Measurements from ENCODE around the gene ILRUN. TPM values are rescaled to one million over a fixed set of nuclear protein-coding genes. Genes with fewer than 3 reads are reported as not detected.
"Not testable (repeated sequence)": the region's sequence is repeated elsewhere in the genome, so short reads cannot be mapped to it uniquely, and the experiment has no call there.

The ILRUN gene
- total RNA-seq, 1 experiment from 2014 or later, result 64.6 TPM

DNA sequence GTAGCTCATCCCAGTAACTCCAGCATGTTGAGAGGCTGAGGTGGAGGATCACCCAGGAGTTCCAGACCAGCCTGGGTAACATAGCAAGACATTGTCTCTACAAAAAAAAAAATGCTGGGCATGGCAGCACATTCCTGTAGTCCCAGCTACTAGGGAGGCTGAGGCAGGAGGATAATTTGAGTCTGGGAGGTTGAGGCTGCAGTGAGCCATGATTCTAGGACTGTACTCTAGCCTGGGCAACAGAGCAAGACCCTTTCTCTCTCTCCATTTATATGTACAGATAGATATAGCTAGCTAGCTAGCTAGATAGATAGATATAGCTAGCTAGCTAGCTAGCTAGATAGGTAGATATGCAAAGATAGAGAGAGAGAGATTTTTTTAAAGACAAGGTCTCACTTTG lies 20.4 kb downstream of the ILRUN start:
- Histone ChIP-seq H3K23ac (ENCODE audit: insufficient read length, low read depth, low read length) (no peak overlapping the region), H3K56ac (ENCODE audit: insufficient read length, low read depth, low read length) (no peak overlapping the region), H4K5ac (ENCODE audit: insufficient read length, low read depth, low read length) (no peak overlapping the region), H2AK5ac (ENCODE audit: insufficient read length, low read length) (no peak overlapping the region), H4K91ac (ENCODE audit: insufficient read length, low read depth, low read length) (no peak overlapping the region), H2BK20ac (ENCODE audit: low read depth, low read length, poor library complexity, severe bottlenecking) (no peak overlapping the region), H3K14ac (ENCODE audit: insufficient read depth, low read length) (no peak overlapping the region), H3K18ac (ENCODE audit: insufficient read length, low read depth, low read length) (no peak overlapping the region), H3K4me2 (ENCODE audit: insufficient read depth, insufficient read length, low read length) (no peak overlapping the region), H3T11ph (ENCODE audit: low read length) (no peak overlapping the region), H3K9ac (ENCODE audit: extremely low read depth, insufficient read length, low read length) (no peak overlapping the region), H2BK120ac (ENCODE audit: low read depth, low read length, poor library complexity, severe bottlenecking) (no peak overlapping the region), H3K79me2 (ENCODE audit: insufficient read depth, low read length) (peaks cover 6% of the 10 kb centered on the region; the same call in 1 of the 2 replicates), H2BK15ac (ENCODE audit: low read depth, low read length) (no peak overlapping the region), H3K9me3 (ENCODE audit: control insufficient read depth, low read depth, low read length) (no peaks in the 10 kb centered on the region), H4K8ac (replicated peaks; ENCODE audit: insufficient read length, low read depth, low read length) (no peak overlapping the region), H3K4ac (ENCODE audit: low read depth, low read length) (no peak overlapping the region), H3K23me2 (ENCODE audit: insufficient read length, low read depth, low read length, poor library complexity, severe bottlenecking) (no peaks in the 10 kb centered on the region), H2BK5ac (ENCODE audit: insufficient read length, low read length) (no peak overlapping the region), H2AFZ (ENCODE audit: low read length) (no peak overlapping the region), H3K79me1 (ENCODE audit: insufficient read depth, low read depth, low read length, poor library complexity, severe bottlenecking) (peaks cover 12% of the 10 kb centered on the region), H3K4me1 (ENCODE audit: insufficient read depth, low read length) (no peaks in the 10 kb centered on the region), H3K27me3 (ENCODE audit: insufficient read depth, low read length) (no peaks in the 10 kb centered on the region), H4K20me1 (ENCODE audit: control insufficient read depth, insufficient read depth, insufficient read length) (no peaks in the 10 kb centered on the region), H3K27ac (ENCODE audit: insufficient read length, low read depth, low read length) (no peak overlapping the region), H2BK12ac (ENCODE audit: insufficient read length, low read depth, low read length) (no peak overlapping the region)
- no peak overlapping the region; a peak in 2 of 7 replicates for H3K27ac Mint-ChIP-seq
- H3K9me3 Mint-ChIP-seq, result no peaks in the 10 kb centered on the region
- TF ChIP-seq, protein P1, sequence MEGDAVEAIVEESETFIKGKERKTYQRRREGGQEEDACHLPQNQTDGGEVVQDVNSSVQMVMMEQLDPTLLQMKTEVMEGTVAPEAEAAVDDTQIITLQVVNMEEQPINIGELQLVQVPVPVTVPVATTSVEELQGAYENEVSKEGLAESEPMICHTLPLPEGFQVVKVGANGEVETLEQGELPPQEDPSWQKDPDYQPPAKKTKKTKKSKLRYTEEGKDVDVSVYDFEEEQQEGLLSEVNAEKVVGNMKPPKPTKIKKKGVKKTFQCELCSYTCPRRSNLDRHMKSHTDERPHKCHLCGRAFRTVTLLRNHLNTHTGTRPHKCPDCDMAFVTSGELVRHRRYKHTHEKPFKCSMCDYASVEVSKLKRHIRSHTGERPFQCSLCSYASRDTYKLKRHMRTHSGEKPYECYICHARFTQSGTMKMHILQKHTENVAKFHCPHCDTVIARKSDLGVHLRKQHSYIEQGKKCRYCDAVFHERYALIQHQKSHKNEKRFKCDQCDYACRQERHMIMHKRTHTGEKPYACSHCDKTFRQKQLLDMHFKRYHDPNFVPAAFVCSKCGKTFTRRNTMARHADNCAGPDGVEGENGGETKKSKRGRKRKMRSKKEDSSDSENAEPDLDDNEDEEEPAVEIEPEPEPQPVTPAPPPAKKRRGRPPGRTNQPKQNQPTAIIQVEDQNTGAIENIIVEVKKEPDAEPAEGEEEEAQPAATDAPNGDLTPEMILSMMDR (conservative IDR thresholded peaks at IDR 0.05), result no peak
- H3K4me3 Mint-ChIP-seq, result no peak overlapping the region
- H3K36me3 Mint-ChIP-seq (ENCODE audit: insufficient read depth in 1 of 3, low read depth in 3 of 3), result peaks cover 0 to 4% (median 4%) of the 10 kb centered on the region in 3 experiments; a peak in 3 of 7 replicates
- no peak for DNase-seq
- H3K4me1 Mint-ChIP-seq, result peaks cover 2 to 9% of the 10 kb centered on the region in 2 experiments; a peak in 3 of 4 replicates
- H3K27me3 Mint-ChIP-seq (ENCODE audit: low read depth), result no peaks in the 10 kb centered on the region

DNA sequence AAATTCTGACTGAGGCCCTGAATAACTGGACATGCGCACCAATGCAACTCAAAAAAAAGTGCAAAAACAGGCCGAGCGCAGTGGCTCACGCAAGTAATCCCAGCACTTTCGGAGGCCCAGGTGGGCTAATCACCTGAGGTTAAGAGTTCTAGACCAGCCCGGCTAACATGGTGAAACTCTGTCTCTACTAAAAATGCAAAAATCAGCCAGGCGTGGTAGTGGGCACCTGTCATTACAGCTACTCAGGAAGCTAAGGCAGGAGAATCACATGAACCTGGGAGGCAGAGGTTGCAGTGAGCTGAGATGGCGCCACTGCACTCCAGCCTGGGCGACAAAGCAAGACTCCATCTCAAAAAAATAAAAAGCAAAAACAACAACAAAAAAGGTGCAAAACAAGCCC lies 21.6 kb downstream of the ILRUN start:
- not testable (repeated sequence) for H3K18ac ChIP-seq (ENCODE audit: insufficient read length, low read depth, low read length); H4K8ac ChIP-seq (replicated peaks; ENCODE audit: insufficient read length, low read depth, low read length); H3K4me1 ChIP-seq (ENCODE audit: insufficient read depth, low read length); H4K91ac ChIP-seq (ENCODE audit: insufficient read length, low read depth, low read length); H4K5ac ChIP-seq (ENCODE audit: insufficient read length, low read depth, low read length); H3K56ac ChIP-seq (ENCODE audit: insufficient read length, low read depth, low read length); DNase-seq; H3K27me3 ChIP-seq (ENCODE audit: insufficient read depth, low read length); H2AFZ ChIP-seq (ENCODE audit: low read length); H3K27ac Mint-ChIP-seq; H2BK12ac ChIP-seq (ENCODE audit: insufficient read length, low read depth, low read length); H3K23me2 ChIP-seq (ENCODE audit: insufficient read length, low read depth, low read length, poor library complexity, severe bottlenecking); H3K4me3 Mint-ChIP-seq; H3K14ac ChIP-seq (ENCODE audit: insufficient read depth, low read length); H3K4me1 Mint-ChIP-seq; H3K36me3 Mint-ChIP-seq (ENCODE audit: insufficient read depth in 1 of 3, low read depth in 3 of 3); H3K4ac ChIP-seq (ENCODE audit: low read depth, low read length); H2AK5ac ChIP-seq (ENCODE audit: insufficient read length, low read length); H3K9me3 Mint-ChIP-seq; H4K20me1 ChIP-seq (ENCODE audit: control insufficient read depth, insufficient read depth, insufficient read length); H3K9ac ChIP-seq (ENCODE audit: extremely low read depth, insufficient read length, low read length); H2BK20ac ChIP-seq (ENCODE audit: low read depth, low read length, poor library complexity, severe bottlenecking); H3K79me2 ChIP-seq (ENCODE audit: insufficient read depth, low read length); H3K27me3 Mint-ChIP-seq (ENCODE audit: low read depth); H2BK15ac ChIP-seq (ENCODE audit: low read depth, low read length); H3T11ph ChIP-seq (ENCODE audit: low read length); H3K4me2 ChIP-seq (ENCODE audit: insufficient read depth, insufficient read length, low read length); H2BK120ac ChIP-seq (ENCODE audit: low read depth, low read length, poor library complexity, severe bottlenecking); H3K23ac ChIP-seq (ENCODE audit: insufficient read length, low read depth, low read length); H3K9me3 ChIP-seq (ENCODE audit: control insufficient read depth, low read depth, low read length); H3K27ac ChIP-seq (ENCODE audit: insufficient read length, low read depth, low read length); H2BK5ac ChIP-seq (ENCODE audit: insufficient read length, low read length)
- H3K79me1 ChIP-seq (ENCODE audit: insufficient read depth, low read depth, low read length, poor library complexity, severe bottlenecking), result peaks cover 11% of the 10 kb centered on the region
- WGBS (ENCODE audit: extremely low coverage, insufficient read length, low lambda C conversion rate), result no CpG with 5 or more reads among the region's 9 CpGs
